ENCODE measurements around the gene NDUFB10.

DNA sequence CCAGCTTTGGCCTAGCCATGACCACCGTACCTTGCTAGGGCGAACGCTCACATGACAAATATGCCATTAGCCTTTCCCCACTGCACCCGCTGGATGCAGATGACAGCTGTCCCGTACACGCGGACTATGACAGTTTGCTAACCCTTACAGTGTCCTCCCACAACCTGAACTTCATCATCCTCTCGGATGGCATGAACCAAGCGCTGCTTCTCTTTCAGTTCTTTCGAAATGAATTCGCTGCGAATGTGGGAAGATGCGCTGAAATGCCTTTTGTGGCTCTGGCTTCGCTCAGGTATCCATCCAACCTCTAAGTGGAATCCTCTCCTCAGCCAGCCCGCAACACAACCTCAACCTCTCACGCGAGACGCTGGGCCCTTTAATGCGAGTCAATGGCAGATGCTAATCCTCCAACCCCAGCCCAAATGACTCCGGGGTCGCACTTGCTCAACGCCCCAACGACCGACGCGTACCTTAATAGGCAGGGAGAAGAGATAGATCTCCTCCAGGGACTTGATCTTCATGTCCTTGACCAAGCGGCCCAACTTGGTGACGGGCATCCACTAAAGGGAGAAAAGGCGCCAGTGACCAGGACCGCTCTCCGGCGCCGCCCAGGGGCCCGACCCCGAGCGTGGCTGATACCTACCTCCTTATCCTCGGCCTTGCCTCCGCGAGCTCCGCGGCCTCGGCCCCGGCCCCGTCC lies 4.6 kb downstream of the NDUFB10 start:
- TF ChIP-seq CTCF (IDR thresholded peaks at IDR 0.05) = peak in 2 of 4 donors; percentile 3 to 35
- no peak for TF ChIP-seq POLR2A (IDR thresholded peaks at IDR 0.05)

Measured in right lobe of liver (tissue), 4 donors.